GM18499 (cell line): Measurements from ENCODE around the gene CALHM4.
"Not testable (repeated sequence)": the region's sequence is repeated elsewhere in the genome, so short reads cannot be mapped to it uniquely, and the experiment has no call there.

Experiments
- ATAC-seq: cut with Tn5 transposase; IDR thresholded peaks from one replicate; pipeline ENCODE4 v1.9.1; 2021; ENCODE audit warnings: moderate number of reproducible peaks; ENCODE audit not compliant: insufficient read depth, unreplicated experiment

The CALHM4 gene

DNA sequence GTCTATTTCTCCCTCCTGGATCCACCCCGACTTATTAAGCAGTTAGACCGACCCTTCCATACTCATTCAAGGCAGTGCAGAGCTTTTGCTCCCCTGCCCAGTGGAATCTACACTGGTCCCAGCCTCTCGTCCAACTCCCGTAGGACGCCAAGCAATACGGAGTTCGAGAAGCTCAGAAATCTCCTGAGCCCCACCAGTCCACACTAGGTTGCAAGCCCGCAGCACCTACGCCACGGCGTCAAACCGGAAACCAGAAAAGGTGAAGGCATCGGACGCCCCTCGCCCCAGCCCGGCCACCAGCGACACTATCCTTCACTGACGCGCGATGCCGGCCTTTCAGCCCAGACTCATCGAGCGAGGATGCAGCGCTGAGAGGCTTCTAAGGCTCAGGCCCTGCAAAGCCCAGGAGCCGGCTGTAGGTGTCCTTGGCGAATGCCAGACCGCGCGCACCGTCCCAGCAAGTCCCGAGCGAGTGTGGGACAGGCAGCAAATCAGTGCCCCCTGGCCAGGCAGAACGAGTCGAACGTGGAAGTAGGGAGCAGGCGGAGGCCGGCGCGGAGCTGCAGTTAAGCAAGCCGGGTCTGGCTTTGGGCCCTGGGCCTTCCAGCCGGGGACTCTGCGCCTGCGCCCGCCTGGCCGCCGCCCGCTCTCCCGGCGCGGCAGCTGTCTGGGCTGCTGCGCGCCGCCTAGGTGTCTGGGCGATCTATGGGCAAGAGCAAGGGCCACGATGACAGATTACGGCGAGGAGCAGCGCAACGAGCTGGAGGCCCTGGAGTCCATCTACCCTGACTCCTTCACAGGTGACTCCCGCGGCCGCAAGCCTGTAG lies 17.5 kb downstream of the CALHM4 start, which contains the start of gene RWDD1:
Gene RWDD1 (plus strand): TSS at position 649 of the 827 bp plus-strand sequence. CDS start 79 bp downstream, at position 728.
- peak; percentile 84 for ATAC-seq

DNA sequence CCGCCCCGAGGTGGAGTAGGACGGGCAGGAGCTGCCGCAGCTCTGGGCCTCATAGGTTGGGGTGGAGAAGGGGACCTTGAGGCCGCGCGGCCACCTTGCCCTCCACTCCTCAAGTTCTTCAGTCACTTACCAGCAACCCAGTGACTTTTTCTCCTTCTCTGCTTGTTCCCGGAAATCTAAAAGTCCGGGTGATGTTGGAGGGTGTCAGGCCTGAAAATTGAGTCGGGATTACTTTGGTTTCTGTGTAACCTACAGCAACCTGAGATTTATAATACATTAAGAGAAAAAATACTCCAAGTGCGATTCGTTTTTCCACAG lies 18.1 kb downstream of the CALHM4 start:
- ATAC-seq, result no peak

DNA sequence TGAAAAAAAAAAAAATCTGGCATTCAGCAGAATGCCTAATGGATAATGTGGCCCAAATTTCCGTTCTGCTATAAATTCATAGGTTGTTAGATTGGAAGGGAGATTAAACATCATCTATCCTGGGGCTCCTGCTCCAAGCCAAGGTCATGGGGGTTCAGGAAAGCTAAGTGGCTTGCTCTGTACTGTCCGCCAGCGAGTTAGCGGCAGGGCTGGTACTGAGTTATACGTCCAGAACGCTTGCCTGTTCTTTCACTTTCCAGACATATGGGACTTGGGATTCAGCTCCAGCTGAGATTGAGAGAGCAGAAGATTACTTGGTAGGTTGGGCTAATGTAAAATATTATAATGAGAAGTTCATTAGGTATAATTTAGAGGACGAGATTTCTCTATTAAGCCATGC lies 18.6 kb downstream of the CALHM4 start:
- ATAC-seq, result no peak

DNA sequence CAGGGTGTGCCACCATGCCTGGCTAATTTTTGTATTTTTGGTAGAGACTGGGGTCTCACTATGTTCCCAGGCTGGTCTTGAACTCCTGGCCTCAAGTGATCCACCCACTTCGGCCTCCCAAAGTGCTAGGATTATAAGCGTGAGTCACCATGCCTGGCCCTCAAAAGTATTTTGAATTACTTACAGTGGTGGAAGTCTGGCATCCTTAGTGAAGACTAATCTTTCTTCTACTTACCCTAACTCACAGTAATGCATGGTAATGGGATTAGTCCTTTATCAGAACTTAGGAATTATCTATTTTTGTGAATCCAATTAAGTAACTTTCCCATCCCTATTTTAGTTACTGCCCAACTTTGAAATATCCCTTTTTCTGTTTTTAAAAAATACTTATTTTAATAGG lies 21.7 kb downstream of the CALHM4 start:
- no peak for ATAC-seq

DNA sequence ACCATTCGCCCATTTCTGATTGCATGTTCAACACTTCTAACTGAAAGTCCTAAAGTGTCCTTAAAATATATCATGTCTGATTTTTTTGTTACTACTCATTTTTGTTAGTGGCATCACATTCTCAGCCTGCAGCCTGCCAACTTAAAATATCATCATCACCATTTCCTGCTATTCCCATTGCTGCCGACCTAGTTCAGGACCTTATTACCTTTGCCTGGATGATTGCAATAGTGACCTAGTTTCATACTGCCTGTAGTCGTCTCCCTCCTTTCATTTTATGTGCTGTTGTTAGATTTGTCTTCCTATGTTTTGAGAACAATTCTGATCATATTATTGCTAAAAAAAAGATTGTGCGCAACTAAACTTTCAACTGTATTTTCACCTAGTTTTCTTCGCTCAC lies 23.9 kb downstream of the CALHM4 start:
- ATAC-seq, result no peak

DNA sequence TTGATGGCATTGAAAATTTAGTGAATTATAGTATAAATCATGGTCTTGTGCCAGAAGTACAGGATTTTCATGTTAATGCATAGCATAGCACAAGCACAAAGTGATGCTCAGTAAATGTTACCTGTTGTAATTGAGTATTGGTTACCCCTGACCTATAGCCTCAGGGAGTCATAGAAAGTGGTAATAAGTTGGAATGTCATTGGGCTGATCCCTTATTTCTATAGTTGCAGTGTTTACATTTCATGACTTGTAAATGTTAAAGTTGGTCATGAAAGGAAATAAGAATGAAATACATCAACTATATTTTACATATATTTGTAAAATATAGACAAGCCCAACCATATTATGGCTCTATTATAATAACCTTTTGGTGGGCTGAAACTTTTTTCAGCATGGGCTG lies 24.8 kb downstream of the CALHM4 start:
- no peak for ATAC-seq

DNA sequence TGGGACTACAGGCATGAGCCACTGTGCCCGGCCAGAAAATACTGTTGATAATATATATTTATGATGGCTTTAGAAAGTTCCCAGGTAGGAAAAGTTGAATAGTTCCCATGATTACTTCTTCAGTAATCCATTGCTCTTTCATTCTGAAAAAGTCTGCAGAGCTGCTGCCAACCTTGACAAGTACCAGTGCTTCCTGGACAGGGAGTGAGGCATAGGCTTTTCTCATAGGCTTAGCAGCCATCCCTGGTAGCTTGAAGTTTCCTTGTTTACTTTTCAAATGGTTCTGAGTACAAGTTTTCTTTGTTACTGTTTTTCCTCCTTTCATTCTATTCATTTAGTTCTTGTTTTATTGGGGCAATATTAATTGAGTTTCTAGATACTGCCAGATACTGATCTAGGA lies 25.6 kb downstream of the CALHM4 start:
- no peak for ATAC-seq

DNA sequence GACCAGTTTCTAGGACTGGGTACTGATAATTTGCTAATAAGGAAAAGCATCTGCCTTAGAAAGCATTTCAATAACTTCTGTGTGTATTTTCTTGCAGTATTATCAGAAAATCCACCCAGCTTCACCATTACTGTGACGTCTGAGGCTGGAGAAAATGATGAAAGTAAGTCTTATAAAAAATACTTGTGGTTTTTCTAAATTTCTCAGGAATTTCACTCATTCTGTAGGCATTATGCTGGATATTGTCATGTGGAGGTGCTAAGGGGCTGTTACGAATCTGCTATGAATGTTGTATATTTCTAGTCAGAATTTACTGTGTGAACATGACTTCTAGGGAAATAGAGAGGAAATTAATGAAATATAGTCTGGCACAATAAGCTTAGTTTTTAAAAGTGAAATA lies 26.6 kb downstream of the CALHM4 start:
- ATAC-seq, result no peak

DNA sequence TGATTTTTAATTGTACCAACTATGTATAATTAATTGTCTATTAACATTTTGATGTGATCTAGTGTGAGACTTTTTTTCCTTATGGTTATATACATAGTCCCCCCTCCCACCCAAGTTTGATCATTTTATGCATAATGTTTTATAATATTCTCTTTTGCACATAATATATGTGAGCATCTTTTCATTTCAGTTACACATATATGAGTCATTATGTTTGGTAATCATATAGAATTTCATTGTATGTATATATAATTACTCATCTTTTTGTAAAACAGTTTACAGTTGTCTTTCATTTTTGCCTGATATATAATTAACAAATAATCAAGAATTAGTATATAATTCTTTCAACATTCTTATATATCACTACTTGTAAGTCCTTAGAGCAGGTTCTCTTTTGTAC lies 32.7 kb downstream of the CALHM4 start:
- no peak for ATAC-seq

DNA sequence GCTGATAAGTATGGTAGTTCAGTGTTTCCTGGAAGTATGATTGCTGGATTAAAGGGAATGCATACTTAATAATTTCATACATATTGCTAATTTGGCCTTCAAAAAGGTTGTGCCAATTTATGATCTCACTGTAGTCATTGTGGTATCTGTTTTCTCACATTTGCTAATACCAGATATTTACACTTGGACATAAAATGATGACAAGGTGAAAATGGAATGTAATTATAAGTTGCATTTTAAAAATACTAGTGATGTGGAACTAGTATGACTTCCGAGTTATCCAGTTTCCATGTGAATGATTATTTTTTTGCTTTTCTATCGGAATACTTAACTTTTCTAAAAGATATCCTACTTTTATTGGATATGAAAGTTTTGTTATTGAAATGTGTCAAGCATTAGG lies 33.2 kb downstream of the CALHM4 start:
- ATAC-seq, result no peak

DNA sequence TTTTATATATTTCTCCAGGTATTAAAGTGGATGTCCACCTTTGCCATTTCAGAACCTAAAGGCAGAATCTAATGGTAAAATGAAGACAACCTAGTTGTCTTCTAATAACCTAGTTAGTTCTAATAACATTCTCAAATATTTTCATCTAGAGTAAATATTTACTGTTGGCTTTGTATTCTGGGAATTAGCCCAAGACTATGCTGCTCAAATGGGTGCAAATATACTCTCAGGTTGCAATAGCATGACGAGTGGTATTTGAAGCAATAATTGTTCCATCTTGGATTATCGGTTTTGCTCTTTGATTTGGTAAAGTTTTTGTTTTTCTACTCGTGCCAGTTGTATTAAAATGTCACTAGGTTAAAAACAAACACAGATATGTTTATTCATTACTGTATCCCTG lies 41.7 kb downstream of the CALHM4 start:
- no peak for ATAC-seq

DNA sequence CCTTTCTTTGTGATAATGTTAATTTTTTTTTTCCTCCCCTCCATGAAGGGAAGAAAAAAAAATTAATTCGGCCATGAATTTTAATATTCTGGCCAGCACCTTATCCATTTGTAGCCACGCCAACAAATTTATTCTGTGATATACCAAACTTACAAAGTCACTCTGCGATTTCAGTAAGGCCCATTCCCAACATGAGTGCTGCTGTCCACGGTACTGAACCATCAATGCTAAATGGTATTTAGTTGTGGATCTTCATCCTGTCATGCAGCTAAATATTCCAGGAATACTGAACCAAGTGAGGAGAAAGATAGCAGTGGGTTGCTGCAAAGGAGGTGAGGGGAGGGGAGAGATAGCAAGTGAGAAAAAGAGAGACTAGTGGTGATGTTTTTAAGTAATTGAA lies 43.3 kb downstream of the CALHM4 start:
- no peak for ATAC-seq

DNA sequence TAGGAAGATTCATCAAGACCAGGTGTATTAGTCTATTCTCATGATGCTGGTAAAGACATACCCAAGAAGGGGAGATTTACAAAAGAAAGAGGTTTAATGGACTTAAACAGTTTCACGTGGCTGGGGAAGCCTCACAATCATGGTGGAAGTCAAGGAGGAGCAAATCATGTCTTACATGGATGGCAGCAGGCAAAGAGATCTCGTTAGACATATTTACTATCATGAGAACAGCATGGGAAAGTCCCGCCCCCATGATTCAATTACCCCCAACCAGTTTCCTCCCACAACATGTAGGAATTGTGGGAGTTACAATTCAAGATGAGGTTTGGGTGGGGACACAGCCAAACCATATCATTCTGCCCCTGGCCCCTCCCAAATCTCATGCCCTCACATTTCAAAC lies 50.4 kb downstream of the CALHM4 start:
- ATAC-seq, result not testable (repeated sequence)

DNA sequence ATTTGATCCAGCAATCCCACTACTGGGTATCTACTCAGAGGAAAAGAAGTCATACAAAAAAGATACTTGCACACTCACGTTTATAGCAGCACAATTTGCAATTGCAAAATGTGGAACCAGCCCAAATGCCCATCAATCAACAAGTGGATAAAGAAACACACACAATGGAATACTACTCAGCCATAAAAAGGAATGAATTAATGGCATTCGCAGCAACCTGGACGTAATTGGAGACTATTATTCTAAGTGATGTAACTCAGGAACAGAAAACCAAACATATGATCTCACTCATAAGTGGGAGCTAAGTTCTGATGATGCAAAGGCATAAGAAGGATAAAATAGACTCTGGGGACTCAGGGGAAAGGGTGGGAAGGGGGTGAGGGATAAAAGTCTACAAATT lies 51.3 kb downstream of the CALHM4 start:
- not testable (repeated sequence) for ATAC-seq

DNA sequence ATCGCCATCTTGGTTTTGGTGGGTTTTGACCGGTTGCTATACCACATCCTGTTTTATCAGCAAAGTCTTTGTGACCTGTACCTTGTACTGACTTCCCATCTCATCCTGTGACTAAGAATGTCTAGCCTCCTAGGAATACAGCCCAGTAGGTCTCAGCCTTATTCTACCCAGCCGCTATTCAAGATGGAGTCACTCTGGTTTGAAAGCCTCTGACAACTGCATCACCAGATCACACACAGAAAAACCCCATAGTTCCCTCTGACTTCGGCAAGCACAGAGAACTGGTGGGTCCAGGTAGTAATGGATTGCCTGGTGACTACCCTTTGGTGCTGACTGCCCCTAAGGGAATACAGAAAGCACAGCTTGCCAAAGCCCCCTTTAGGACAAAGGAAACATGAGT lies 52.4 kb downstream of the CALHM4 start:
- no peak for ATAC-seq
